Kidney epithelial cell (primary cell): ENCODE results near the gene NR5A1. TPM values are rescaled to one million over a fixed set of nuclear protein-coding genes. Genes with fewer than 3 reads are reported as not detected.

ENCODE experiments used
- DNase-seq: peaks from one replicate; pipeline ENCODE4 v3.0.0-alpha.2; 2010; ENCODE audit warnings: low read depth
- H3K27me3 ChIP-seq: 2 replicates; pipeline ENCODE4 v1.6.0; 2011; ENCODE audit warnings: low read length; ENCODE audit not compliant: control insufficient read depth, insufficient read depth
- H3K36me3 ChIP-seq: 2 replicates; pipeline ENCODE4 v1.5.1; 2011; ENCODE audit warnings: low read length; ENCODE audit not compliant: control insufficient read depth, insufficient read depth
- H3K4me3 ChIP-seq: 2 replicates; pipeline ENCODE4 v1.5.1; 2011; ENCODE audit warnings: low read depth, mild to moderate bottlenecking, control low read depth, low read length
- total RNA-seq: library from RNA; depleted of rRNA; stranded (reverse); fragments of >200 nt; gene quantifications from 2 replicates; pipeline ENCODE4 v1.2.3, GENCODE V29; 2015
- TF ChIP-seq, protein P1 (sequence below): IDR thresholded peaks from 2 replicates; pipeline ENCODE4 v1.5.1; 2011; ENCODE audit warnings: mild to moderate bottlenecking, moderate library complexity, low read length, control low read depth, inconsistent platforms; ENCODE audit not compliant: insufficient read depth, poor library complexity, severe bottlenecking

Gene NR5A1
- total RNA-seq, 1 donor from 2014 or later, result not detected

DNA sequence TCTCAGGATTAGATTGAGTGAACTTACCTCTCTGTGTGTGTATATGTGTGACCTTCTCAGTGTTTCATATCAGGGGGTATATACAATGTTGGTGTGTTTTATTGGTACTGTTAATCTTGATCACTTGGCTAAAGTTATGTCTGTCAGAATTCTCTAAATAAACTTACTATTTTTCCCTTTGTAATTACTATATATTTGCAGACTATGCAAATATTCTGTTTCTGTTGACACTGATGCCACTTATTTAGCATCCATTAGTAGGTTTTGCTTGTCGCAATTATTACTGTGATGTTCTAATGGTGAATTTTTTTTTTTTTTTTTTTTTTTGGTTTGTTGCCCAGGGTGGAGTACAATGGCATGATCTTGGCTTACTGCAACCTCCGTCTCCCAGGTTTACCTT is 42.9 kb upstream of the NR5A1 start:
- no peak for DNase-seq
- TF ChIP-seq, protein P1, sequence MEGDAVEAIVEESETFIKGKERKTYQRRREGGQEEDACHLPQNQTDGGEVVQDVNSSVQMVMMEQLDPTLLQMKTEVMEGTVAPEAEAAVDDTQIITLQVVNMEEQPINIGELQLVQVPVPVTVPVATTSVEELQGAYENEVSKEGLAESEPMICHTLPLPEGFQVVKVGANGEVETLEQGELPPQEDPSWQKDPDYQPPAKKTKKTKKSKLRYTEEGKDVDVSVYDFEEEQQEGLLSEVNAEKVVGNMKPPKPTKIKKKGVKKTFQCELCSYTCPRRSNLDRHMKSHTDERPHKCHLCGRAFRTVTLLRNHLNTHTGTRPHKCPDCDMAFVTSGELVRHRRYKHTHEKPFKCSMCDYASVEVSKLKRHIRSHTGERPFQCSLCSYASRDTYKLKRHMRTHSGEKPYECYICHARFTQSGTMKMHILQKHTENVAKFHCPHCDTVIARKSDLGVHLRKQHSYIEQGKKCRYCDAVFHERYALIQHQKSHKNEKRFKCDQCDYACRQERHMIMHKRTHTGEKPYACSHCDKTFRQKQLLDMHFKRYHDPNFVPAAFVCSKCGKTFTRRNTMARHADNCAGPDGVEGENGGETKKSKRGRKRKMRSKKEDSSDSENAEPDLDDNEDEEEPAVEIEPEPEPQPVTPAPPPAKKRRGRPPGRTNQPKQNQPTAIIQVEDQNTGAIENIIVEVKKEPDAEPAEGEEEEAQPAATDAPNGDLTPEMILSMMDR, result no peak
- Histone ChIP-seq H3K4me3 (no peak overlapping the region), H3K27me3 (no peaks in the 10 kb centered on the region), H3K36me3 (no peaks in the 10 kb centered on the region)

DNA sequence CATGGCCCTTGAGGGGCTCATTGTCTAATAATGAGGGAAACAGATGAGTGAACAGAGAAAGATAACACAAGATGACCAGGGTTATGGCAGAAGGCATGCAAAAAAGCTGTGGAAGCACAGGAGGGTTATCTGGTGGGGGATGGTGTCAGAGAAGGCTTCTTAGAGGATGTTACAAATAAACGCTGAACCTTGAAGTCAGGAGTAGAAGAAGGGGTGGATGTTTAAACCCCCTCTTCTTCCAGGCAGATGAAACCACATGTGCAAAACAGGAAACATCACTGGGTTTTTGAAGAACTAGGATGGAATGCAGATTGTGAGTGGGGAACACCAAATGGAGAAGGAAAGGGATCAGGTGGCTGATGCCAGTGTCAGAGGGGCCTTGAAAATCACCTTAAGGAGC is 41.8 kb upstream of the NR5A1 start:
- TF ChIP-seq, protein P1, result no peak
- no peak for DNase-seq
- Histone ChIP-seq H3K4me3 (no peak overlapping the region), H3K27me3 (no peaks in the 10 kb centered on the region), H3K36me3 (no peaks in the 10 kb centered on the region)

DNA sequence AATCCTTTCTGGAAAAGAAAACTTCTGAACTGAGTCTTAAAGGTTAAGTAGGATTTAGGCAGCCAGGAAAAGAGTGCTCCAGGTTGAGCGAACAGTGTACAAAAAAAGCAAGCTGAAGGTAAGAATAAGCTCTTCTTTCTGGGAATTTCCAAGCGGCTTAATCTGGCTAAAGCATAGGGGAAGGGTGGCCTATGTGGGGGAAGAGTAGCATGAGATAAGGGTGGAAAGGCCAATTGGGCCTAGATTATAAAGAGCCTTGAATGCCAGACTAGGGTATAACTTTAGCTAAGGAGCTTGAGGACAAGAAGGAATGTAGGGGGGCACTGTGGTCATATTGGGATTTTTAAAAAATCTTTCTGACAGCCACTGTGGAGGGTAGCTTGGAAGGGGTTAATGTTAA is 37.3 kb upstream of the NR5A1 start:
- no peaks in the 10 kb centered on the region for H3K27me3 ChIP-seq
- no peaks in the 10 kb centered on the region for H3K36me3 ChIP-seq
- TF ChIP-seq, protein P1, result no peak
- no peak for DNase-seq
- H3K4me3 ChIP-seq, result no peak overlapping the region

DNA sequence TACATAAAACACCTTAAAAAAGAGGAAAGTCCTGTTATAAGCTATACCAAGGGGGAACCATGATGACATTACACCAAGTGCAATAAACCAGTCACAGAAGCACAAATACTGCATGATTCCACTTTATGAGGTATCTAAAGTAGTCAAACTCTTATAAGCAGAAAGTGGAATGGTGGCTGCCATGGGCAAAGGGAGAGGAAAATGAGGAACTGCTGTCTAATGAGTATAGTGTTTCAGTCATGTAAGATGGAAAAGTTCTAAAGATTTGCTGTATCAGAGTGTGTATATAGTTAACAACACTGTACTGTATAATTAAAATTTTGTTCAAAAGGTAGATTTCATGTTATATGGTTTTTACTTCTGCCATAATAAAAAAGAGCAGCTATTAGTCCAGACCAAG is 34.6 kb upstream of the NR5A1 start:
- Histone ChIP-seq H3K4me3 (no peak overlapping the region), H3K27me3 (no peaks in the 10 kb centered on the region), H3K36me3 (no peaks in the 10 kb centered on the region)
- TF ChIP-seq, protein P1, result no peak
- DNase-seq, result no peak

DNA sequence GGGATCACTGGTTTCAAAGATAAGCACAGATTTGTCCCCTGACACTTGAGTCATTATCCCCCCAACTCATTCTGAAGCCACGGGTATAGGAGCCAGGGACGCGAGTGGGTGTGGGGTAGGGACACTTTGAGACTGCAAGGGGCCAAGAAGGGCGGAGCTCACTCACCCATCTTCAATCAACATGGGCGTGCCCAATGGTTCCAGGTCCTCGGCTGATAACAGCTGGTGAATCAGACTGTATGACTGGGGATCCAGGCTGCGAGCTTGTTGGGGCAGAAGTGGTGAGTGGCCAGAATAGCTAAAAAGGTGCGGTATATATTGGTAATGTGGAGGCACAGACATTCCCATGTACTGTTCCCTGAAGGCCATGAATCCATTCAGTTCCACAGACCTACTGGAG is 30.7 kb upstream of the NR5A1 start:
- Histone ChIP-seq H3K36me3 (no peaks in the 10 kb centered on the region), H3K27me3 (no peaks in the 10 kb centered on the region), H3K4me3 (no peak overlapping the region)
- DNase-seq, result no peak
- TF ChIP-seq, protein P1, result no peak

DNA sequence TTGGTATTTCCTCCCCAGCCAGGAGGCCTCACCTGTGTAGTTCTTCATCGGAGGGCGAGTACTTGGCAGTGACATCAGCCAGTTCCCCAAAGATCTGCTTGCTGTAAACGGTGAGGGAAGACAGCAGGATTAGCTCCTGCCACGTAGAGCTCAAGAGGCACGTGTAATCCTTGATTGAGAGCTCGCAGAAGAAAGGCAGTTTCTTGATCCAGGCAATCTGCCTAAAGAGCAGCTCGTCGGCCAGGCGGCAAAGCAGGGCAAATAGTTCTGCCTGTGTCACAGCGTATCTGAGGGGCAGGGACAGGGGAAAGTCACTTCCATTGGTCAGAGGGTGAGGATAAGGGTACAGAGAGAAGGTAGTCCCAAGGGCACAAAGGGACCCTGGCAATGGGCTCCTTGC is 28.6 kb upstream of the NR5A1 start:
- Histone ChIP-seq H3K27me3 (no peaks in the 10 kb centered on the region), H3K36me3 (no peaks in the 10 kb centered on the region), H3K4me3 (no peak overlapping the region)
- TF ChIP-seq, protein P1, result no peak
- DNase-seq, result no peak
